ENCODE measurements around the gene FAM98C. TPM values are rescaled to one million over a fixed set of nuclear protein-coding genes. Genes with fewer than 3 reads are reported as not detected.

Gene FAM98C
- total RNA-seq, 1 donor from 2014 or later, result 14.2 TPM

DNA sequence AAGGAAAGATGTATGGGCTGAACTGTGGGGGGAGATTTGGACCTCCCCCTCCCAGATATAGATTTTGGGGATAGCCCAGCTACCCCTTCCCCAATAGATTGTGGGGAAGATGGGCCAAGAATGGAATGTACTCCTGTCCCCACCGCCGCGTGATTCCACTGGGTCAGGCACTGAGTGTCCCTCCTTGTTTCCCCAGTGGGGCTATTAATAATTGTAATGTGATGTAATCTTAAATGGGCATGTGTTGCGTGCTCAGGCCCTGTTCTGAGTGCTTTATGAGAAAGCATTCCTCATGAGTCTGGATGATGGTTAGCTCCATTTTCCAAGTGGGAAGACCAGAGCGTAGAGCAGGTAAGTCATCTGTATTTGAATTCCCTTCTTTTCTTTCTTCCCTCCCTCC lies 27.1 kb upstream of the FAM98C start:
- no peak for DNase-seq (ENCODE audit: low spot score)
- intact Hi-C loops (cut with DNase I), result loop anchor here (2.0 kb wide), 1 partner anchor 27 kb away; the partner anchor contains the start of gene FAM98C

DNA sequence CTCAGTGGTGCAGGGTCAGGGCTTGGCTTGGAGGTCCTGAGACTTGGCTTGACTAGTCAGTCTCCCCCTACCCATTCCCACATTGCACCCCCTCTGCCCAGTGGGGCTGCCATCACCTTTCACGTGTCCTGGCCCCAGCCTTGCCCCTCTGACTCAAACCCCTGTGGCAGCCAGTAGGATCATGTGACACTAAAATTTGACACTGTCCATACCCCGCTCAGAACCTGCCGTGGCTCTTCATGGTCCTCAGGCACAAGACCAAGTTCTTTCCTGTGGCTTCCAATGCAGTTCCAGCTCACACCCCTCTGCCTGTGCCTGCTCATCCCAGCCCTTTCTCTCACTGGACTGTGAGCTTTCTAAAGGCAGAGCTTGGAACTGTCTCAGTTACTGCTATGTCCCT lies 26.3 kb upstream of the FAM98C start:
- DNase-seq (ENCODE audit: low spot score), result no peak

DNA sequence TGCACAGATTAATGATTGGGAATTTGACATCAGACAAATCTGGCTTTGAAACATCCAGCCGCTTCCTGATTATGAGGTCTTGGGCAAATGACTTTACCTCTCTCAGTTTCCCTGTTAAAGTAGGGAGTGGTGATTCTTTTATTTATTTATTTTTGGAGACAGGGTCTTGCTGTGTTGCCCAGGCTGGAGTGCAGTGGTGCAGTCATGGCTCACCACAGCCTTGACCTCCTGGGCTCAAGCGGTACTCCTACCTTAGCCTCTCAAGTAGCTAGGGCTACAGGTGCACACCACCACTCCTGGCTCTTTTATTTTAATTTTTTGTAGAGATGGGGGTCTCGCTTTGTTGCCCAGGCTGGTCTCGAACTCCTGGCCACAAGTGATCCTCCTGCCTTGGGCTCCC lies 25.8 kb upstream of the FAM98C start:
- intact Hi-C loops (cut with DNase I), result no loop called here

More for the DNA sequence above, 26.3 kb upstream of the FAM98C start:
- intact Hi-C loops (cut with DNase I), result no loop called here

DNA sequence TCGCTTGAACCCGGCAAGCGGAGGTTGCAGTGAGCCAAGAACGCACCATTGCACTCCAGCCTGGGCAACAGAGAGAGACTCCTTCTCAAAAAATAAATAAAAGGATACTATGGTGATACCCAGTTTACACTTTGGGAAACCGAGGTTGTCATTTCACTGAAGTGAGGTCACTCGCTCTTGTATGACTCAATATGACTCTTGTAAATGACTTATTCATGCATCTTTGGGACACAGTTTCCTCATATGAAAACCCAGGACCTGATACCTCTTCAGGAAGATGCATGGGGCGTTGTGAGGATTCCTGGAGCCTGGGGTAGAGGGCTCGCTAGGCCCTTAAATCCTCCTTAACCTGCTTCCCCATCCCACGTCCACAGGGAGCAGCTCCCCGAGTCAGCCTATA lies 24.0 kb upstream of the FAM98C start:
- intact Hi-C loops (cut with DNase I), result no loop called here
- no peak for DNase-seq (ENCODE audit: low spot score)

More for the DNA sequence above, 25.8 kb upstream of the FAM98C start:
- no peak for DNase-seq (ENCODE audit: low spot score)

DNA sequence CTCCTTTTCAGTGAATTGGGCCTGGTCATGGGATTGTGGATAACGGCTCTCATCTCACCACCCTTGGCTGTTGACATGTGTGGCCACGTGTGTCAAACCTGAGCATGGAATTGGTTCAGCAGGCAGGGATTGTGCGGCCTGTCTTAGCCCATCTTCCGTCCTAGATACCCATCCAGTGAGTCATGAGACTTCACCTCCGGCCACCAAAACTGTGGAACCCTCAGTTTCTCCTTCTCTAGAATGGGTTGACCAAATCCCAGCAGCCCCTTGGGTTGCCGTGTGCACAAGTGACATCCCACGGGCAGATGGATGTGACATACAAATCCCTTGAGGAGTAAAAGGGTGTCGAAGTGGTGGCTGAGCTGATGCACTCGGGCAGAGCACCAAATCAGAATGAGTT lies 21.8 kb upstream of the FAM98C start:
- DNase-seq (ENCODE audit: low spot score), result no peak
- intact Hi-C loops (cut with DNase I), result no loop called here

DNA sequence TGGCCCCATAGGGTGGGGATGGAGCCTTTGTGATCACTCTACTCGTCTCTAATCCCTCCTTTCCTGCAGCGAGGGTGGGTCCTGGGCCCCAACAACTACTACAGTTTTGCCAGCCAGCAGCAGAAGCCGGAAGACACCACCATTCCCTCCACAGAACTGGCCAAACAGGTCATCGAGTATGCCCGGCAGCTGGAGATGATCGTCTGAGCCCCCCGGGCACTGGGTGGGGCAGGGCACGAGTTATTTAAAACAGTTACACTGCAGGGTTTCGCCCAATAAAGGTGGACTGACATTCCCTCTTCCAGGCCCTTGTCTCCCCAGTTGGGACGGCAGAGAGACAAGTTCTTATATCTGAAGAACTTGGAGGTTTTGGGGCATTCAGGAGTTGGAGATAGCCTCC lies 19.7 kb upstream of the FAM98C start:
- intact Hi-C loops (cut with DNase I), result no loop called here

GRCh38 chr19:38383743-38384142 lies 19.1 kb upstream of the FAM98C start:
- intact Hi-C loops (cut with DNase I), result no loop called here

More for the DNA sequence above, 19.7 kb upstream of the FAM98C start:
- no peak for DNase-seq (ENCODE audit: low spot score)

DNA sequence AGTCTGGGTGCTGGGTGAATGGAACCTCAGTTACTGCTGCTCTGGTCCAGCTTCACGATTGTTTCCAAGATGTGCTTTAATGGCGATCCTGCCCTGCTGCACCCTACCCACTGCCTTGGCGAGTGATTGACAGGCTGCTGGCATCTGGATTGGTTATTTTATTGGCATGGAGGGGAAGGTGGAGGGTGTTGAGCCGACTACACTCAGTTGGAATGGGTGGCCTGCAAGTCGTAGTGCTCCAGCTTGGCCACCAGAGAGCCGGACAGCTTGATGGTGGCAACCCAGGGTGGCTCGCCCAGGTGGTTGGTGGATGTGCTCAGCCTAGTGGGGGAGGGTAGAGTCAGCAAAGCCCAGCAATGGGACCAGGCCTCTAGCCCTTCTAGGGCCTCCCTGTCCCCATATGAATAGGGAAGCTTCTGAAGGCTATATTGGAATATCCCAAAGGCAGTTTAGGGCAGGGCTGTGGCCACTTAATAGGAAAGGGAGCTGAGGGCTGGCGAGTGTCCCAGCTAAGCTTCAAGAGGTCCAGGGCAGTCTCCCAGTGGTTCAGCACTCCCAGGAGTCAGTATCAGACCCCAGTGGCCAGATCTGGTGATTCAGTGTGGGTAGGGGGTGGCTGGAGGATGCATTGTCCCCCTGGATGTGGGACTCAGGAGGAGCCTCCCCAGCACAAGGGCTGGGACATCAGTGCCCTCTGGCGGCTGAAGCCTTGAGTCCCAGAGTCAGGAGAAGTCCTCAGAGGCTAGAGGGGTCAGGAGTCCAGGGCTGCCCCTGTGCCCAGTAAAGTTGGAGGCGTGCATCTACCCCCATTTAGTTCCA lies 18.5 kb upstream of the FAM98C start:
- DNase-seq (ENCODE audit: low spot score), result no peak

More at GRCh38 chr19:38383743-38384142, 19.1 kb upstream of the FAM98C start:
- no peak for DNase-seq (ENCODE audit: low spot score)

DNA sequence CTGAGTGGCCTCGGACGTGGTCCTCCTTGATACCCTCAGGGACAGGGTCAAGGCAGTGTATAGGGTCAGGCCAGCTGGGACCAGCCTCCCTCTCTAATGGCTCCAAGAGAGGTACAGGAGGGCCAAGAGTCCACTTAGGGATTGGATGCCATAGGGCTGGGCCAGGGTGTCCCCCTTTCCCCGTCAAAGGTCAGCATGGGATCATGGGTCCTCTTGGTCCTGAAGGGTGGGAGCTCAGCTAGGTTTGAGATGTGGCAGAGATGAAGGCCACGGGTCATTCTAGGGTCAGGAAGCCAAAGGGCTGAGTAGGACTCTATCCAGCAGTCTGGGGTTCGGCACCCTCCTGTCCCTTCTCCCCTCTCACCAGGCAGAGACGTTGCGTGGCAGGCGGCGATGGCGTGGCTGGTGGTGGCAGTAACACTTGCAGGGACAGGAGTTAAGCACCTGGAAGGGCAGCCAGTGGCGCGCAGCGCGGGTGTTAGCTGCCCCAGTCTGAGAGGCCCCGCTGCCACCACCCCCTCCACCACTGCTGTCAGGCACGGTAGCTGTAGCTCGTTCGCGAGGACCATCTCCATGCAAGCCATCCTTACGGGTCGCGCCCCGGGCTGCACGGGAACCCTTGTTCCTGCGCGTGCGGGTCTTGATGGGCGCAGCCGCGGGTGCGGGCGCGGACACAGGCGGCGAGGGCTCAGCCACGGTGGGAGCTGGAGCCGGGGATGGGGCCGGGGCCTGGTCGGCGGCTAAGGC lies 17.7 kb upstream of the FAM98C start:
- no peak for DNase-seq (ENCODE audit: low spot score)
- intact Hi-C loops (cut with DNase I), result no loop called here

More for the DNA sequence above, 18.5 kb upstream of the FAM98C start:
- intact Hi-C loops (cut with DNase I), result no loop called here

- no peak for DNase-seq (ENCODE audit: low spot score)
- intact Hi-C loops (cut with DNase I), result no loop called here
Measured at GRCh38 chr19:38385804-38386257, 17.1 kb upstream of the FAM98C start.

- intact Hi-C loops (cut with DNase I), result no loop called here
- no peak for DNase-seq (ENCODE audit: low spot score)
Measured at GRCh38 chr19:38386300-38386970, 16.5 kb upstream of the FAM98C start.

- no peak for DNase-seq (ENCODE audit: low spot score)
Measured at GRCh38 chr19:38386971-38387549, 15.8 kb upstream of the FAM98C start.

DNA sequence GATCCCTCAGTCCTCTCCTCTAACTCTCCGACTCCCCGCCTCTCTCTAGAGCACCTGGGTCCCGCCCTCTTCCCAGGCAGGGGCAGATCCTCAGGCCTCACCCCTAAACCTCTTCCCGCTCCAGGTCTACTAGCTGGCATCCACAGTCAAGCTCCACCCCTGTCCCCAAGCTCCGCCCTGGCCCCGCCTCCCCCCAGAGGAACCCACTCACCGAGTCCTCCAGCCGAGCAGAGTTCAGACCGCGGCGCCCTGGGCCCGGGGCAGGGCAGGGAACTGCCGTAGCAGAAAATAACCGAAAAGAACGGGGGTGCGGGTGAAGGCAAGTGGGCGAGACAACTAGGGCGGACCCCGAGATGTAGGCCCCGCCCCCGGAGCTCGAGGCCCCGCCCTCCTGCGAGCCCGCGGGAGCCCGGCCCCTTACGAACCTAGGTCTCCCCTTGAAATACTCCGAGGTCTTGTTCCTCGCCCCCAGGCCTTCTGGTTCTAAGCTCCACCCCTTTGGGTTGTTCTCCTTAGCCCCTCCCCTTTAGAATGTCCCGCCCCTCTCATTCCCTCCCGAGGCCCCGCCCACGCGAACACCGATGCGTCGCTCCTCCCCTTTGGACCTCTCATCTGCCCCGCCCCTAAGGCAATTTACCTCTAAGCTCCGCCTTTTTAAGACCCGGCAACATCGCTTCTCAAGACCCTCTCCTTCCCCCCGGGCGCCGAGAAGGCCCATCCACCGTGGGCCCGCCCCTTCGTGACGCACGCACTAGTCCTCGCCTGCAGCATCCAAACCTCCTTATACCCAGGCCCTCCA lies 15.1 kb upstream of the FAM98C start, which contains the start of gene GGN:
TSS of gene GGN (minus strand) at position 485 of the 799 bp plus-strand sequence. CDS start 773 bp downstream, outside the sequence.
- DNase-seq (ENCODE audit: low spot score), result peak; percentile 84
- intact Hi-C loops (cut with DNase I), result no loop called here

More at GRCh38 chr19:38386971-38387549, 15.8 kb upstream of the FAM98C start:
- intact Hi-C loops (cut with DNase I), result no loop called here

- DNase-seq (ENCODE audit: low spot score), result no peak
Measured at GRCh38 chr19:38388349-38389100, 14.4 kb upstream of the FAM98C start, which contains the start of gene SPRED3. Gene SPRED3, plus strand, starts transcription at chr19:38388697. Its CDS starts 1,606 bp downstream, at chr19:38390303.

DNA sequence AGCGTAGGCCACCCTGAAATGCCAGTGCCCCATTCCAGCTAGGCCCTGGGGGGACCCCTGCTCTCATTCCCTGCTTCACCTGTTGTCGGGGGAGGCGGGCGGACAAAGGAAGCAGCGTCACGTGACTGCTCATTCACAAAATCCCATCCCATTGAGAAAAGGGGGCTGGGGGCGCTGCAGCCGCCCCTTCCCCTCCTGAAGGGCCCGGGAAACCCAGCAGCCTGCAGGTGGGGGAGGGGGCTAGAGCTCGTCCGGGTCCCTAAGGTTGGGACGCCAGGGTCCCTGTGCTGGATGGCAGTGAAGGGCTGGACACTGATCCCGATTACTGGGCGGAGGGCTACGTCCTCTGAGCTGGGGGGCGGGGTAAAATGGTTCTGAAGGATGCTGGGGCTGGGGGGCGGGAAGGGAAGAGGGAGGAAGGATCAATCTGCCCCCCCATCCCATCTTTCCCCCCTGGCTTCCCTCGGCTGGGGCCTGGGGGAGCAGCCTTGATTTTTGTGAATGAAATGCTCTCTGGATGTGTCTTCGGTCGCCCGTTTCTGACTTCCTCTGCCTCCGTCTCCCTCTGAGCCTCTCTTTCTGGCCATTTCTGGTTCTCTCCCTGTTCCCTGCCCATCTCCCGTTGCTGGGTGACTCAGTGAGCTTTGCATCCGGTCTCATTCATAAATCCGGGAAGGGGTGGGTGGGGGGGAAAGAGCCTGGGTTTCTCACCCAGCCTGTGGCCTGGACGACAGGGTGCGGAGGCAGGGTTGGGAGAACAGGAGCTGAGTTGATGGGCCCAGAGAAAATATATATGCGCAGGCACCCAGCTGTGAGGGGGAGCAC lies 13.6 kb upstream of the FAM98C start:
- intact Hi-C loops (cut with DNase I), result no loop called here
- DNase-seq (ENCODE audit: low spot score), result no peak

More at GRCh38 chr19:38388349-38389100, 14.4 kb upstream of the FAM98C start, which contains the start of gene SPRED3:
- intact Hi-C loops (cut with DNase I), result no loop called here

DNA sequence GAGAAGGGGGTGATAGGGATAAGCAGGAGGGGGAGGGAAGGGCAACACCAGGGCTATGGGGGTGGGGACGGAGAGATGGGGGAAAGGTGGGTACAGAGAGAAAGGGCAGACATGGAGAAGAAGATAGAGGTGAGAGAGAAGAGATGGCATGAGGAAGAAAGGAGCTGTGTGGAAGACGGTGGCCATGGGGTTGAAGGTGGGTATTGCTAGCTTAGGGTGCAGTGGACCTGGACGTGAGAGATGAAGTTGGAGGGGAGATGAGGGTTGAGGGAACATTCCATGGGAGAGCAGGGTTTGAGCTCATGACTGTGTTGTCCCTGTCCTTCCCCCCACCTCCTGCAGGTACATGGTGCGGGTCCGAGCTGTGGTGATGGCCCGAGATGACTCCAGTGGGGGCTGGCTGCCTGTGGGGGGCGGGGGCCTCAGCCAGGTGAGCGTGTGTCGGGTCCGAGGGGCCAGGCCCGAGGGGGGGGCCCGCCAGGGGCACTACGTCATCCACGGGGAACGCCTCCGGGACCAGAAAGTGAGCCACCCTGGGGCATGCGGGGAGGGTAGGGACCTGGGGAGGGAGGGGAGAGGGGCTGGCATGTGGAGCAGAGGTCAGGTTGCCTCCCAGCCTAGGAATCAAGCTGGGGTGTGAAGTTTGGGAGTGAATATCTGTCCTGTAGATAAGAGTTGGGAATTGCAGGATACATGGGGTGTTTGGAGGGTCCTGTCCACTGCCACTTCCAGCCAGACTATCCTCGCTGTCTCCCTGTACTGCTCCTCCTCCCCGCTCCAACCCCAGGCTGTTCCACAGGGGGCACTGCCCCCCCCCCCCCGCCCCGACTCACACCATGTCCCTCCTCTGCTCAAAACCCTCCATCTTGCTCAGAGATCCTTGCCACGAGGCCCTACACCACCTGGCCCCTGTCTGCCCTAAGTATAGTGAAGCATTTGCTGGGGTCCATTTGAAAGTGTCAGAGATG lies 12.7 kb upstream of the FAM98C start:
- intact Hi-C loops (cut with DNase I), result no loop called here
- no peak for DNase-seq (ENCODE audit: low spot score)

Measured in cardiac septum (tissue), 1 donor.